RWPE2 (cell line): ENCODE measurements around the gene SLC23A1.
"Not testable (repeated sequence)": the region's sequence is repeated elsewhere in the genome, so short reads cannot be mapped to it uniquely, and the experiment has no call there.

Experiments
- ATAC-seq: fragments of 200-7000 bp; cut with Tn5 transposase; 3 replicates; pipeline ENCODE4 v1.9.1; 2021; ENCODE audit warnings: low read depth
- DNase-seq: peaks from one replicate; pipeline ENCODE4 v3.0.0-alpha.2; 2020; ENCODE audit warnings: low spot score
- H3K27ac ChIP-seq: fragments of 450-650 bp; 2 replicates; pipeline ENCODE4 v1.5.1; 2017; ENCODE audit warnings: mild to moderate bottlenecking; ENCODE audit not compliant: poor library complexity, severe bottlenecking
- H3K27me3 ChIP-seq: fragments of 250-450 bp; sonication (Bioruptor Pico); 2 replicates; pipeline ENCODE4 v1.5.1; 2021; ENCODE audit warnings: mild to moderate bottlenecking, moderate library complexity; ENCODE audit not compliant: insufficient read depth, poor library complexity, severe bottlenecking
- H3K36me3 ChIP-seq: fragments of 250-450 bp; sonication (Bioruptor Pico); 2 replicates; pipeline ENCODE4 v1.5.1; 2020; ENCODE audit warnings: low read depth, mild to moderate bottlenecking, moderate library complexity
- H3K4me1 ChIP-seq: fragments of 250-450 bp; sonication (Bioruptor Pico); 2 replicates; pipeline ENCODE4 v1.5.1; 2021; ENCODE audit warnings: mild to moderate bottlenecking, moderate library complexity; ENCODE audit not compliant: insufficient read depth, poor library complexity, severe bottlenecking
- H3K4me3 ChIP-seq: fragments of 250-450 bp; sonication (Bioruptor Pico); 2 replicates; pipeline ENCODE4 v1.5.1; 2021; ENCODE audit warnings: mild to moderate bottlenecking, moderate library complexity; ENCODE audit not compliant: severe bottlenecking
- H3K9me3 ChIP-seq: fragments of 250-450 bp; sonication (Bioruptor Pico); 2 replicates; pipeline ENCODE4 v1.5.1; 2021; ENCODE audit warnings: mild to moderate bottlenecking, moderate library complexity; ENCODE audit not compliant: severe bottlenecking
- TF ChIP-seq, protein P1 (sequence below): fragments of 450-650 bp; IDR thresholded peaks from one replicate; pipeline ENCODE4 v1.5.1; 2017; ENCODE audit warnings: mild to moderate bottlenecking, moderate library complexity; ENCODE audit not compliant: poor library complexity, severe bottlenecking

The SLC23A1 gene

DNA sequence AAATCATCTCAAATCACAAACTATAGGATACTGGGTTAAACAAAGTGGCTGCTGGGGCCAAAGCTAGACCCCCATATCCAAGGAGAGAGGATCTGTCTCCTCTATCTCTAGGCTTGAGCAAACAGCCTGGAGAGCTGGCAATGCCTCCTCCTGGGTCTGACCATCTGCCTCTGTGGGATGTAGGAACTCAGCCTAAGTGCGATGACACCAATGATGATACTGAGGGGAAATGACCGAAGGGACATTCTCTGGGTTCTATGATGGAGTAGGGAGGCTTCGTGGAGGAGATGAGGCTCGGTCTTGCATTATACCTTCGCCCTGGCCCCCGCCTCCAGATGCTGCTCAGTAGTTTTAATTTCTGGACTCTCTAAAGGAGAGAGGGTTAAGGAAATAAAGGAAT is 30.1 kb upstream of the SLC23A1 start:
- ATAC-seq (no peak), DNase-seq (no peak)
- Histone ChIP-seq H3K4me1 (no peaks in the 10 kb centered on the region), H3K36me3 (no peaks in the 10 kb centered on the region), H3K9me3 (no peaks in the 10 kb centered on the region), H3K27ac (no peak overlapping the region), H3K27me3 (no peaks in the 10 kb centered on the region), H3K4me3 (no peak overlapping the region)
- TF ChIP-seq, protein P1, sequence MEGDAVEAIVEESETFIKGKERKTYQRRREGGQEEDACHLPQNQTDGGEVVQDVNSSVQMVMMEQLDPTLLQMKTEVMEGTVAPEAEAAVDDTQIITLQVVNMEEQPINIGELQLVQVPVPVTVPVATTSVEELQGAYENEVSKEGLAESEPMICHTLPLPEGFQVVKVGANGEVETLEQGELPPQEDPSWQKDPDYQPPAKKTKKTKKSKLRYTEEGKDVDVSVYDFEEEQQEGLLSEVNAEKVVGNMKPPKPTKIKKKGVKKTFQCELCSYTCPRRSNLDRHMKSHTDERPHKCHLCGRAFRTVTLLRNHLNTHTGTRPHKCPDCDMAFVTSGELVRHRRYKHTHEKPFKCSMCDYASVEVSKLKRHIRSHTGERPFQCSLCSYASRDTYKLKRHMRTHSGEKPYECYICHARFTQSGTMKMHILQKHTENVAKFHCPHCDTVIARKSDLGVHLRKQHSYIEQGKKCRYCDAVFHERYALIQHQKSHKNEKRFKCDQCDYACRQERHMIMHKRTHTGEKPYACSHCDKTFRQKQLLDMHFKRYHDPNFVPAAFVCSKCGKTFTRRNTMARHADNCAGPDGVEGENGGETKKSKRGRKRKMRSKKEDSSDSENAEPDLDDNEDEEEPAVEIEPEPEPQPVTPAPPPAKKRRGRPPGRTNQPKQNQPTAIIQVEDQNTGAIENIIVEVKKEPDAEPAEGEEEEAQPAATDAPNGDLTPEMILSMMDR: no peak

DNA sequence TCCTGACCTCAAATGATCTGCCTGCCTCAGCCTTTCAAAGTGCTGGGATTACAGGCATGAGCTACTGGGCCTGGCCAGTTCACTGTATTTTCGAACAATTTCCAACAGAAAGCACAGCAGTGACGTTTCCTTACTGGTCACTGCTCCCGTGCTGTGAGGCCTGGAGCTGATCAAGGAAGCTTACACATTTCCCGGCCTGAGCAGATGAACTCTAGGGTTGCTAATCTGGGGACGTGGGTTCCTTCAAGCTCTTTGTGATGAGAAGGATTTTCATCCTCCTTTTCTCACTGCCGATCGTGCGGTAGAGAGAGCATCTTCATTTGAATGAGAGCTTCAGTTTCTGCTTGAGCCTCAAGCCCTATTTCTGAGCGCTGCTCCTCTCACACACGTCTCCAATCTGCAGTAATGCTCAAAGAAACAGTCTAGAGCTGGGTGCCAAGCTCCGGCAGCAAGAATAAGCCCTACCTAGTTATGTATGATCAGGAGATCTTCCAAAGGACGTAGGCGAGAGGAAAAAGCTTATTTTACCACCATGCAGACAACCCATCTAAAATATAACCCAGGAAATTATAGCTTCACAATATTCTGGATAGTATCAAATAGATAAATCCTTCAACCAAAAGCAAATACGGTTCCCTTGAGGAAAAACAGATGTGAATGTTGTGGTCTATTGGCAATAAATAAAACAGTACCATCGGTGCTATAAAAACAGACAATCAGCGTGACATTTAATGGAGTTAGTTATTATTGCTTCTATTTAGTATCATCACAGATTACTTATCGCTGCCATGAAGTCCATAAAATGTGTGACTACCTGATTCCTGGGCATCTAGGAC is 28.1 kb upstream of the SLC23A1 start:
- Histone ChIP-seq H3K4me3 (no peak overlapping the region), H3K27ac (no peak overlapping the region), H3K4me1 (no peaks in the 10 kb centered on the region), H3K9me3 (no peaks in the 10 kb centered on the region), H3K36me3 (no peaks in the 10 kb centered on the region), H3K27me3 (no peaks in the 10 kb centered on the region)
- ATAC-seq (no peak), DNase-seq (peak; percentile 19)
- TF ChIP-seq, protein P1: no peak

DNA sequence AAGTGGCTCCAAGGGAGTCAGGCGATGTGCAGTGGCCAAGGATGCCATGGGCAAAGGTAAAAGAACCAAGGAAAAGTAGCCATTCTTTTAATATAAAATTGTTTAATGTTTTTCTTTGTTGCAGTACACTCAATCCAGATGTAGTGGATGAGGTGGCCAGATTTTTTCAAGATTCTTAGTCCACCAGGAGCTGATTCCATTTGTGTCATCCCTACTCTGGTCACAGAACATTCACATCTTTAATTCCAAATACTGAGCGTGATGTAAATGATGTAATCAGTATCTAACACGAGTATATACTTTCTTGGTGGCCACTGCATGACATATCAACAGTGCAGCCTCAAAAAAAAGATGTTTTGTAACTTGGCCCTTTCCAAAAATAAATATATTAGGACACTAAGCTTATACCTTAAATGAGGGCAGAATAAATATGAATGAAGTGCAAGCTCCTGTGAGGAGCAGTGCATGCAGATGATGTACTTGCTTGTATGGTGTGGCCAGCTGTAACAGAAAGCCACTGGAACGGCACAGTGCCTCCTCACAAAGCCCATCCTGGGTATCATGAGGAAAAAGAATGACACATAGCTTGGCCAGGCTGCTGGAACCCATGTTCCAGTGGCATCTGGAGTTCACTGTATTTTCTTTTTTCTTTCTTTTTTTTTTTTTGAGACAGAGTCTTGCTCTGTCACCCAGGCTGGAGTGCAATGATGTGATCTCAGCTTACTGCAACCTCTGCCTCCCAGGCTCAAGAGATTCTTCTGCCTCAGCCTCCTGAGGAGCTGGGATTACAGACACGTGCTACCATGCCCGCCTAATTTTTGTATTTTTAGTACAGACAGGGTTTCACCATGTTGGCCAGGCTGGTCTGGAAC is 27.3 kb upstream of the SLC23A1 start:
- no peak overlapping the region for H3K27ac ChIP-seq
- peak; percentile 11 for DNase-seq
- ATAC-seq: no peak
- no peak overlapping the region for H3K4me3 ChIP-seq
- H3K9me3 ChIP-seq: no peaks in the 10 kb centered on the region
- TF ChIP-seq, protein P1: no peak
- no peaks in the 10 kb centered on the region for H3K36me3 ChIP-seq
- no peaks in the 10 kb centered on the region for H3K4me1 ChIP-seq
- H3K27me3 ChIP-seq: no peaks in the 10 kb centered on the region

DNA sequence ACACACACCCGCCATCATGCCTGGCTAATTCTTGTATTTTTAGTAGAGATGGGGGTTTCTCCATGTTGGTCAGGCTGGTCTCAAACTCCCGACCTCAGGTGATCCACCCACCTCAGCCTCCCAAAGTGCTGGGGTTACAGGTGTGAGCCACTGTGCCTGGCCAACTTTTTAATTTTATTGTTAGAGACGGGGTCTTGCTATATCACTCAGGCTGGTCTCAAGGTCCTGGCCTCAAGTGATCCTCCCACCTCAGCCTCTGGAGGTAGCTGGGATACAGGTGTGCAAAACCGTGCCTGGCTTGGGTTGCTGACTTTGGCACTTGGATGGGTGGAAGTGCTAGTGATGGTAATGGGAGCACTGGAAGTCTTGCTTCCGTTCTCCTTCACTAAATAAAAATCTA is 26.0 kb upstream of the SLC23A1 start:
- DNase-seq: peak; percentile 27
- not testable (repeated sequence) for H3K36me3 ChIP-seq, H3K27me3 ChIP-seq, H3K4me3 ChIP-seq, H3K4me1 ChIP-seq, H3K9me3 ChIP-seq, ATAC-seq, H3K27ac ChIP-seq

DNA sequence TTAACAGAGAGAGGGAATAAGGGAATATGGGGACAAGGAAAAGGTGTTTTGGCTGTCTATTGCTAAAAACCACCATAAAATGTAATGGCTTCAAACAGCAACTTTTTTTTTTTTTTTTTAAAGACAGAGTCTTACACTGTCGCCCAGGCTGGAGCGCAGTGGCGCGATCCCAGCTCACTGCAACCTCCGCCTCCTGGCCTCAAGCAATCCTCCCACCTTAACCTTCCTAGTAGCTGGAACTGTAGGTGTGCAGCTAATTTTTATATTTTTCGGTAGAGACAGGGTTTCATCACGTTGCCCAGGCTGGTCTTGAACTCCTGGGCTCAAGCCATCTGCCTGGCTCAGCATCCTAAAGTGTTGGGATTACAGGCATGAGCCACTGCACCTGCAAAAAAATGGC is 25.1 kb upstream of the SLC23A1 start:
- ATAC-seq (no peak), DNase-seq (peak; percentile 10)
- no peaks in the 10 kb centered on the region for H3K27me3 ChIP-seq
- no peaks in the 10 kb centered on the region for H3K9me3 ChIP-seq
- no peaks in the 10 kb centered on the region for H3K36me3 ChIP-seq
- TF ChIP-seq, protein P1: no peak
- H3K4me3 ChIP-seq: no peak overlapping the region
- peaks cover 7% of the 10 kb centered on the region for H3K4me1 ChIP-seq
- no peak overlapping the region for H3K27ac ChIP-seq
